ENCODE results near the gene TMEM270. TPM values are rescaled to one million over a fixed set of nuclear protein-coding genes. Genes with fewer than 3 reads are reported as not detected.

The TMEM270 gene
- total and polyA plus RNA-seq, 10 of the 15 experiments (the other 5 are each of a cell fraction or from before 2014, with no cell fraction given) = not detected

GRCh38 chr7:73909996-73910395, 49.0 kb downstream of the TMEM270 start (continued):
- TF ChIP-seq, protein P1, sequence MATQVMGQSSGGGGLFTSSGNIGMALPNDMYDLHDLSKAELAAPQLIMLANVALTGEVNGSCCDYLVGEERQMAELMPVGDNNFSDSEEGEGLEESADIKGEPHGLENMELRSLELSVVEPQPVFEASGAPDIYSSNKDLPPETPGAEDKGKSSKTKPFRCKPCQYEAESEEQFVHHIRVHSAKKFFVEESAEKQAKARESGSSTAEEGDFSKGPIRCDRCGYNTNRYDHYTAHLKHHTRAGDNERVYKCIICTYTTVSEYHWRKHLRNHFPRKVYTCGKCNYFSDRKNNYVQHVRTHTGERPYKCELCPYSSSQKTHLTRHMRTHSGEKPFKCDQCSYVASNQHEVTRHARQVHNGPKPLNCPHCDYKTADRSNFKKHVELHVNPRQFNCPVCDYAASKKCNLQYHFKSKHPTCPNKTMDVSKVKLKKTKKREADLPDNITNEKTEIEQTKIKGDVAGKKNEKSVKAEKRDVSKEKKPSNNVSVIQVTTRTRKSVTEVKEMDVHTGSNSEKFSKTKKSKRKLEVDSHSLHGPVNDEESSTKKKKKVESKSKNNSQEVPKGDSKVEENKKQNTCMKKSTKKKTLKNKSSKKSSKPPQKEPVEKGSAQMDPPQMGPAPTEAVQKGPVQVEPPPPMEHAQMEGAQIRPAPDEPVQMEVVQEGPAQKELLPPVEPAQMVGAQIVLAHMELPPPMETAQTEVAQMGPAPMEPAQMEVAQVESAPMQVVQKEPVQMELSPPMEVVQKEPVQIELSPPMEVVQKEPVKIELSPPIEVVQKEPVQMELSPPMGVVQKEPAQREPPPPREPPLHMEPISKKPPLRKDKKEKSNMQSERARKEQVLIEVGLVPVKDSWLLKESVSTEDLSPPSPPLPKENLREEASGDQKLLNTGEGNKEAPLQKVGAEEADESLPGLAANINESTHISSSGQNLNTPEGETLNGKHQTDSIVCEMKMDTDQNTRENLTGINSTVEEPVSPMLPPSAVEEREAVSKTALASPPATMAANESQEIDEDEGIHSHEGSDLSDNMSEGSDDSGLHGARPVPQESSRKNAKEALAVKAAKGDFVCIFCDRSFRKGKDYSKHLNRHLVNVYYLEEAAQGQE (IDR thresholded peaks at IDR 0.05; ENCODE audit: low read depth, low read length) = no peak

- ChIA-PET POLR2A (no interaction called here), CTCF (no interaction called here), SMC1A (ENCODE audit: uncharacterized antibody, unreplicated experiment) (no interaction called here), RAD21 (ENCODE audit: unreplicated experiment) (no interaction called here)
- no peak for ATAC-seq
- H3K4me1 ChIP-seq (ENCODE audit: control insufficient read depth, insufficient read depth, low read length) = no peaks in the 10 kb centered on the region
- no peaks in the 10 kb centered on the region; a peak in 1 of 4 replicates for H3K27me3 ChIP-seq (replicated peaks in 1 of 2; ENCODE audit: control insufficient read depth in 2 of 2, insufficient read depth in 2 of 2, low read length in 1 of 2)
- H3K9ac ChIP-seq (ENCODE audit: control insufficient read depth, insufficient read depth, low read length) = no peak overlapping the region
- BruUV-seq (replicated peaks) = no TSS peak
- 76% methylated on average over 5 of the region's 5 CpGs for WGBS (ENCODE audit: insufficient coverage, insufficient replicate concordance, low lambda C conversion rate, missing lambda C conversion rate)
- no peak for DNase-seq (ENCODE audit: low read depth, low spot score)
- no peaks in the 10 kb centered on the region for H3K9me3 ChIP-seq (replicated peaks; ENCODE audit: control insufficient read depth, insufficient read depth, low read length)
- intact Hi-C loops (cut with micrococcal nuclease; ENCODE audit: unreplicated experiment) (no loop called here), in situ Hi-C loops (cut with MboI) (no loop called here)
- H2AFZ ChIP-seq (ENCODE audit: control insufficient read depth, low read depth, low read length) = no peak overlapping the region
- H3K4me2 ChIP-seq (ENCODE audit: control insufficient read depth, insufficient read depth) = no peak overlapping the region
- H3K36me3 ChIP-seq (ENCODE audit: control insufficient read depth in 2 of 2, insufficient read depth in 2 of 2, low read length in 1 of 2) = no peaks in the 10 kb centered on the region
- no peaks in the 10 kb centered on the region for H3K79me2 ChIP-seq (ENCODE audit: control insufficient read depth, insufficient read depth, low read length)
- TF ChIP-seq RBBP5 (conservative IDR thresholded peaks at IDR 0.05) = no peak
- TF ChIP-seq, protein P2, sequence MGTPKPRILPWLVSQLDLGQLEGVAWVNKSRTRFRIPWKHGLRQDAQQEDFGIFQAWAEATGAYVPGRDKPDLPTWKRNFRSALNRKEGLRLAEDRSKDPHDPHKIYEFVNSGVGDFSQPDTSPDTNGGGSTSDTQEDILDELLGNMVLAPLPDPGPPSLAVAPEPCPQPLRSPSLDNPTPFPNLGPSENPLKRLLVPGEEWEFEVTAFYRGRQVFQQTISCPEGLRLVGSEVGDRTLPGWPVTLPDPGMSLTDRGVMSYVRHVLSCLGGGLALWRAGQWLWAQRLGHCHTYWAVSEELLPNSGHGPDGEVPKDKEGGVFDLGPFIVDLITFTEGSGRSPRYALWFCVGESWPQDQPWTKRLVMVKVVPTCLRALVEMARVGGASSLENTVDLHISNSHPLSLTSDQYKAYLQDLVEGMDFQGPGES (IDR thresholded peaks at IDR 0.05) = no peak
- TF ChIP-seq MYB (IDR thresholded peaks at IDR 0.05; ENCODE audit: borderline replicate concordance, low read depth, low read length) = no peak
- TF ChIP-seq, protein P3, sequence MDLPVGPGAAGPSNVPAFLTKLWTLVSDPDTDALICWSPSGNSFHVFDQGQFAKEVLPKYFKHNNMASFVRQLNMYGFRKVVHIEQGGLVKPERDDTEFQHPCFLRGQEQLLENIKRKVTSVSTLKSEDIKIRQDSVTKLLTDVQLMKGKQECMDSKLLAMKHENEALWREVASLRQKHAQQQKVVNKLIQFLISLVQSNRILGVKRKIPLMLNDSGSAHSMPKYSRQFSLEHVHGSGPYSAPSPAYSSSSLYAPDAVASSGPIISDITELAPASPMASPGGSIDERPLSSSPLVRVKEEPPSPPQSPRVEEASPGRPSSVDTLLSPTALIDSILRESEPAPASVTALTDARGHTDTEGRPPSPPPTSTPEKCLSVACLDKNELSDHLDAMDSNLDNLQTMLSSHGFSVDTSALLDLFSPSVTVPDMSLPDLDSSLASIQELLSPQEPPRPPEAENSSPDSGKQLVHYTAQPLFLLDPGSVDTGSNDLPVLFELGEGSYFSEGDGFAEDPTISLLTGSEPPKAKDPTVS (IDR thresholded peaks at IDR 0.05; ENCODE audit: low read depth, low read length) = no peak
- TF ChIP-seq POLR2AphosphoS5 (IDR thresholded peaks at IDR 0.05; ENCODE audit: low read length) = no peak
- TF ChIP-seq HCFC1 (IDR thresholded peaks at IDR 0.05; ENCODE audit: low read length) = no peak
- no peak for TF ChIP-seq CHD2 (IDR thresholded peaks at IDR 0.05; ENCODE audit: borderline replicate concordance, low read depth, low read length)
- TF ChIP-seq, protein P4, sequence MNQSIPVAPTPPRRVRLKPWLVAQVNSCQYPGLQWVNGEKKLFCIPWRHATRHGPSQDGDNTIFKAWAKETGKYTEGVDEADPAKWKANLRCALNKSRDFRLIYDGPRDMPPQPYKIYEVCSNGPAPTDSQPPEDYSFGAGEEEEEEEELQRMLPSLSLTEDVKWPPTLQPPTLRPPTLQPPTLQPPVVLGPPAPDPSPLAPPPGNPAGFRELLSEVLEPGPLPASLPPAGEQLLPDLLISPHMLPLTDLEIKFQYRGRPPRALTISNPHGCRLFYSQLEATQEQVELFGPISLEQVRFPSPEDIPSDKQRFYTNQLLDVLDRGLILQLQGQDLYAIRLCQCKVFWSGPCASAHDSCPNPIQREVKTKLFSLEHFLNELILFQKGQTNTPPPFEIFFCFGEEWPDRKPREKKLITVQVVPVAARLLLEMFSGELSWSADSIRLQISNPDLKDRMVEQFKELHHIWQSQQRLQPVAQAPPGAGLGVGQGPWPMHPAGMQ (IDR thresholded peaks at IDR 0.05; ENCODE audit: borderline replicate concordance) = no peak
- TF ChIP-seq ETV6 (conservative IDR thresholded peaks at IDR 0.05 in 1 of 2, IDR thresholded peaks at IDR 0.05 in 1 of 2; ENCODE audit: borderline replicate concordance in 1 of 2, low read depth in 1 of 2) = no peak
- TF ChIP-seq MEF2B (IDR thresholded peaks at IDR 0.05; ENCODE audit: partially characterized antibody, poor library complexity, severe bottlenecking) = no peak
- no peak for TF ChIP-seq SMC3 (IDR thresholded peaks at IDR 0.05; ENCODE audit: borderline replicate concordance, low read length)
- TF ChIP-seq RFX5 (IDR thresholded peaks at IDR 0.05; ENCODE audit: low read depth, low read length) = no peak
- TF ChIP-seq SP1 (IDR thresholded peaks at IDR 0.05; ENCODE audit: low read depth, low read length) = no peak
- no peak for TF ChIP-seq IRF4 (IDR thresholded peaks at IDR 0.05; ENCODE audit: low read depth, low read length)
- TF ChIP-seq CBX5 (IDR thresholded peaks at IDR 0.05; ENCODE audit: low read depth) = no peak
- TF ChIP-seq SUPT20H (IDR thresholded peaks at IDR 0.05; ENCODE audit: borderline replicate concordance, control insufficient read depth, low read depth, low read length) = no peak
- H3K27ac ChIP-seq (ENCODE audit: control insufficient read depth, insufficient read depth) = no peak overlapping the region
- FAIRE-seq = no peak
- no peaks in the 10 kb centered on the region for H4K20me1 ChIP-seq (ENCODE audit: control insufficient read depth, insufficient read depth)
- H3K4me3 ChIP-seq = no peak overlapping the region
These were observed 51.3 kb downstream of the TMEM270 start for GRCh38 chr7:73912223-73912622.
